Medulla oblongata (tissue), 1 donor: ENCODE data around the gene ATRIP.

Experiments
- DNase-seq: peaks from one replicate; pipeline ENCODE4 v3.0.0-alpha.2; 2015; ENCODE audit errors: extremely low spot score

The ATRIP gene

DNA sequence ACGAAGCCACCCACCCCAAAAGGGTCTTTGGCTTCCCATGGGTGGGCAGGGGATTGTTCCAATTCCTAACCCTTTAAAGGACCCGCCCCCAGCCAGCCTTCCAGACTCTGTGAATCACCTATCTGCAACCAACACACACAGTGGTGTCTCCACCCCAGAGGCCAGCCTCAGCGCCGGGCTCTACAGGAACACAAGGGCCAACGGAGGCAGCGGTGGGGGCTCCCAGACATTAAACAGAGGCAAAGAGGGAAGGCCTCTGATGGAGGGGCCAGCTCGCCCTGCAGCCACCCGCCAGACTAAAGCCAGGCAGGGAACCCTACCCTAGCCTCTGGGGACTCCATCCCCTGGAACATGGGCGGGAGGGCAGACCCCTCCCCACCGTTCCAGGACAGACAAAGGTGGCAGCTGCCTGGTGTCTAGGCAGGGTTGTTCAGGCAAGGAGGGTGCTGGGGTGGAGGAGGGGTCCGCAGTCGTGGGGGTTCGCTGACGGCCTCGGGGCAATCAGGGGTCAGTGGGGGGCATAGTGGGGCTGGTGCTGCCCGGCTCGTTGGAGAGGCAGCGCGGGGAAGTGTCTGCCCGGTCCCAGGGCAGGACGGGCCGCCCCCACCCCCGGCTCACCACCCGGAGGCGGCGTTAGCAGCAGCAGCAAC, 57.0 kb downstream of the ATRIP start:
- DNase-seq: no peak

DNA sequence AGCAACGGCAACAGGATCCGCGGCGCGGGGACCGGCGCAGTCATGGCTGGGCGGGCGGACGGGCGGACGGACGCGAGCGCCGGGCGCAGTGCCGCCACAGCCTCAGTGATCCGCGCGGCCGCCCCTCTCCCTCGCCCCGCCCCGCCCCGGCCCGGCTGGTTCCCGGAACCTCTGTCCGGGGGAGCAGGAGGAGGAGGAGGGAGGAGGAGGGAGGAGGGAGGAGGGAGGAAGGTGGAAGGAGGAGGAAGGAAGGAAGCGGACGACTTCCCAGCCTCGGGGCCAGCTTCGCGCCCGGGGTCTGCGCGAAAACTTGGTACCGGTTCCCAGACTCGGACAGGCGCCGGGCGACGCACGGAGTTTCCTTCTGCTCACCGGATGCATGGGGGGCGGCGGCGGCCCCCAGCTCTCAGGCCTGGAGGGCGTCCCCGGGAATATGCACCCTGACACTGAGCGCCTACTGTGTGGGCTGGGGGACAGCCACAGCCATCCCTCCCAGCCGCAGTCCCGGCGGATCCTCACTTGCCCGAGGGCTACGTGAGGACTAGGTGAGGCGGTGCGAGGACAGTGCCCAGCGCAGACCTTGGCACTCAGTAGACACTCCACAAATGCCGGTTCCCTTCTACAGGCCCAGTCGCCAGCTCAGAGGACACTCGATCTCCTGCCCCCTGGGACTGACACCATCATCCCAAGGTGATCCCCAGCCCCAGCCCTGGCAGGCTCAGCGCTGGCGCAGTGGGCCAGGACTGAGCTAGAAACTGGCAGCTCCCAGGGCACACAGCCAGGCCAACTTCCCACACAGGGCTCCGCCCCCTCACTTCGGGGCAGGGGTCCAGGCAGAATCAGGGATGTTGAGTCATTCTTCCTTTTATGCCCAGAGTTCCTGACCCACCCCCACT, 57.8 kb downstream of the ATRIP start, which contains the start of gene SHISA5:
Gene SHISA5, minus strand, starts transcription at position 124 of the 896 bp plus-strand sequence. Its CDS starts 80 bp downstream, at position 44.
- peak; percentile 65 for DNase-seq

GRCh38 chr3:48505146-48505545, 58.6 kb downstream of the ATRIP start:
- no peak for DNase-seq

GRCh38 chr3:48505968-48506504, 59.5 kb downstream of the ATRIP start:
- DNase-seq: no peak

DNA sequence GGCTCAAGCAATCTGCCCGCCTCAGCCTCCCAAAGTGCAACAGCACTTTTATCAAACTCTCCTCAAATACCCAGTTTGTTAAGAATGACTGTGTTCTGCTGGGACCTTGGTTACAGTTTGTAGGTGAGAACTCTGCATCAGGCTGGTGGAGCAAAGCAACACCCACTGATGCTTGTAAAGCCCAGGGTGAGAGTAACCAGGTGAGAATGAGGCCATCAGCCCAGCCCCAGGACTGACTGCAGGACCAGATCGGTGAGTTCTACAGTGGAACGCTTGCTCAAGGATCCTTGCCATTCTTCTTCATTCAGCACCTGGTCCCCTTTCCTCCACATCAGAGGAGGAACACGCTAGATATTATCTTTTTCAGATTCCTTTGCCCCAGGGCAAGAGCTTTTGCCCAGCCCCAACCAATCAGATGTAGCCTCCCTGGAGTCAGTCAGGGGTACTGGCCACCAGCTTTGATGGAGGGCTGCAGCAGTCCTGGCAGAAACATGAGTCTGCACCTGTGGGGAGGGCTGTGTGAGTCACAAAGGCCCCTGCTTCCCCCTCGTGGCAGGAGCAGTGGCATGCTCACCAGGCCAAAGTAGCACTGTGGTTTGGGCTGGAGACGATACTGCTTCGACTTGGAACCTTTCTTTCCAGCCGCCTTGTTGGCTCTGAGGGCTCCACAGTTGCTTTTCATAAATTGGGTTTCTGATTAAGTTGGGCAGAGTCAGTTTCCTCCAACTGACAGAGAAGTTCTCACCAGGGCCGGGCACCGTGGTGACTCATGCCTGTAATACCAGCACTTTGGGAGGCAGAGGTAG, 60.9 kb downstream of the ATRIP start:
- DNase-seq: peak; percentile 34

- no peak for DNase-seq
Observed at GRCh38 chr3:48511551-48511950, 65.0 kb downstream of the ATRIP start.

GRCh38 chr3:48514431-48515227, 68.1 kb downstream of the ATRIP start:
- DNase-seq: no peak
